ENCODE results near the gene TSPAN32.

GRCh38 chr11:2267306-2267850, 34.4 kb upstream of the TSPAN32 start:
- TF ChIP-seq POLR2A (IDR thresholded peaks at IDR 0.05) (no peak), CTCF (IDR thresholded peaks at IDR 0.05 in 4 of 5, conservative IDR thresholded peaks at IDR 0.05 in 1 of 5) (no peak)
